NCI-H2107 treated with DMSO at 0.1 percent for 48 hours (cell line): ENCODE results near the gene PPP2R5D.

Experiments
- DNase-seq: peaks from one replicate; lab custom pipeline; 2025; ENCODE audit not compliant: unreplicated experiment; lab: John Stamatoyannopoulos, UW

Gene PPP2R5D

DNA sequence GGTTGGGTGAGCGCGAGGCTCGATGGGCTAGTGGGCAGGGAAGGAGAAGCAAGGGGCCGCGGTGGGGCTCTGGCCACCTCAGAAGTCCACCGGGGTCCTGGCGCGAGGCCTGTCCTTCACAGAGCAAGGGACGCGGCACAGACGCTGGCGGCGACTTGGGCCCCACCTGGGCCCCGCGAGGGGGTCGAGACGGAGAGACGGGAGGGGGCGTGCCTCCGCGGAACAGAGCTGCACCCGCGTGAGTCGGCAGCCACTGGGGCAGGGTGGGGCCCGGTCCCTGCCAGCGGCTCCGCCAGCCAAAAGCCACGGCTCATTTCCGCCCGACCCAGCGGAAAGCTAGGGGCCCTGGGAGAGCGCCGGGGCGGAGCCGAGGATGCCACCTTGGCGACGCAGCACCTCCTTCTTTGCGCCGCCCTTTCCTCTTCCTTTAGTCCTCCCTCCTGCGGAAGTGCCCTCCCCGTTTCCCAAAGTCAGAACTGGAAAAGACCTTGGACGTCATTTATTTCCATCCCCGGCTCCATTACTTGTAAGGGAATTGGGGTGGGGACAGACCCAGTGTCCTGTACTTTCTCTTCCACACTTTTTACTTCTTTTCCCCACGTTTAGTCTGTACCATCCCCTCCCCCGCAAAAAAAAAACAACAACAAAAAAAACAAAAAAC, 69.3 kb downstream of the PPP2R5D start, which contains the start of gene CUL7:
Gene CUL7, minus strand, starts transcription at position 307 of the 661 bp plus-strand sequence. CDS start 1,063 bp downstream, outside the sequence.
- peak; percentile 64 for DNase-seq

DNA sequence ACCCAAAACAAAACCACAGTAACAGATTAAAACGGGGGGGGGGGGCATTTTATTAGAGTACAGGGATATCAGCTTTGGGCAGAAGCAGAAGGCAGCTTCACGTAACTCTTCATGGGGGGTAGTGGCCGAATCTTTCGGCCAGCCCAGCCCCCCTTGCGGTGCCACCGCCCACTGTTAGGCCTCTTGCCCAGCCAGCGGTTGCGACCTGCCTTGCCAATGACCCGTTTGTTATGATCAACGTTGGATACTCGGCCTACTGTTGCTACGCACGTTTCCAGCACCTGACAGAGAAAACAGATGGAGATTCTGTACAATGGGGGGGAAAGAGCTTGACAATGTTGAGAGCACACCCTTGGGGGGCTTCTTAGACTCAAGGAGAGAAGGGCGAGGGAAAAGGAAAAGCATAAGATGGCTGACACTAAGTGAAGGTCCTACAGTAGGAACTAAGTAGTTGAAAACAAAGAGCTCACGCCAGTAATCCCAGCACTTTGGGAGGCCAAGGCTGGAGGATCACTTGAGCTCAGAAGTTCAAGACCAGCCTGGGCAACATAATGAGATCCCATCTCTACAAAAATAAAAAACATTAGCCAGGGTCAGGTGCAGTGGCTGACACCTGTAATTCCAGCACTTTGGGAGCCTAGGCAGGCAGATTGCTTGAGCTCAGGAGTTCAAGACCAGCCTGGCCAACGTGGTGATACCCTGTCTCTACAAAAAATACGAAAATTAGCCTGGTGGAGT, 70.0 kb downstream of the PPP2R5D start:
- no peak for DNase-seq

DNA sequence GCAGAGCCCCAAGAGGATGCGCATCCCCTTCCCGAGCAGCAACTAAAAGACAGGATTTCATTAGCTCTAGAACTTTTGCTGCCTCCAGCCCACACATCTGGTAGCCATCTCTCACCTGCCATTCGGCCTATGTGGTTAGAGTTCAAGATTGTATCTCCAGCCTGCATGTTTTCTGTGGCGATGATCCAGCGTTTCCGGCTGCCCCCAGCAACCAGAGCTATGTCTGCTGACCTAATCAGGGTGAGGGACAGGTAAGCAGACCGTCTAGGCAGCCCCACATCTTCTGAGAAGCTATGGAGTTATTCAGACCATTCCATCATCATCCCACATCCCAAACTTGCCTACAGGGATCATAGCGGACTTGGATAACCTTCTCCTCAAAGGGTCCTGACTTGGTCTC, 71.6 kb downstream of the PPP2R5D start:
- no peak for DNase-seq

DNA sequence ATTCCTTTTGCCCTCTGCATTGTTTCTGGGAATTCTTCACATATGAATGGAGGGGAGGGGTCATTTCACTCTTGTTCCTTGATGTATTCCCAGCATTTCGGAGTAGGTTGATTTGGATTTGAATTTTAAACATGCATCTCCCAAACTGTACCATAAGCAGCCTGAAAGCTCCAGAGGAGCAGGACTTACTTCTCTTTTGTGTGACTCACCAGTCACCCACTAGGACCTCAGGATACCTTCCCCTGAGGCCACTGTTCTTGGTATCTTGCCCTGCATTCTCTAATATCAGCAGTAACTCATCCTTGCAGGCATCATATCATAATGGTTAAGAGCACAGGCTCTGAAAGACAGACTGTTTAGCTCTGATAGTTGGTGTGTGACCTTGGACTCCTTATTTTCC, 74.2 kb downstream of the PPP2R5D start:
- DNase-seq, result no peak

DNA sequence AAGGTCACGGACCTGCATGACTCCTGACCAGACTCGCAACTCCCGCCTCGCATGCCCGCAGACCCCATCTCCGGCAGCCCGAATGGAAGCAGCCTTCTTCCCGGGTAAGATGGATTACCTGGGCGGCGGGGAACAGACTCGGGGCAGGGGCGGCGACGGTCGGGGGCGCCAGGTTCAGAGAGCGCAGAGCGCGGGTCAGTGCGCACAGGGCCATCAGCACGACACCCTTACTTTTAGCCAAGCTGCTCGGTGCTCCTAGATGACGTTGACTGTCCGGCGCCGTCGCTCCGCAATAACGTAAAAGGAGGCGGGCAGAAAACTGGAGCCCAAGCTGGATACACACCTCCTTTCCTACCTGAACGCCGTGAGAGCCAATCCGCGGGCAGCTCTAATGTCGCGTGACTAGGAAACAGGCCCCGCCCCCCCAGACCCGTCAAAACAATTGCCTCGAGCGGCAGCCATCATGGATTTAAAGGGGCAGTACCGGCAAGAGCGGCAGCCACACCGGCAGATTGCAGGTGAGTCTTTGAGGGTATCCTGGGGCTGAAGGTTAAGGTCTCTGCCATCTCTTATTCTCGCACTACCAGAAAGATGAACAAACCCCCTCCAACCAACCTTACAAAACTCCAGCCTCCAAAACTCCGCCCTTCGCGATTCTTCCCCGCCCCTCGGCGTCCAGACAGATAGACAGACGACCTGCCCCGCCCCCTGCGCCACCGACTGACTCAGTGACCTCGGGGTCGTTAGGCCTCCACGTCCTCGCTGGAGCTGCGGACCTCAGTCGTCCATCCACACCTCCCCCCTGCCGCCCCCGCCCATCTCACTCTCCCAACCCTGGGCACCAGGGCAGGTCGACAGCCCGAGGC, 75.0 kb downstream of the PPP2R5D start, which contains the start of the genes KLC4 and MRPL2:
Gene KLC4, plus strand, starts transcription at position 464 of the 866 bp plus-strand sequence. CDS start 1,705 bp downstream, outside the sequence.
Gene MRPL2, minus strand, starts transcription at position 267 of the 866 bp plus-strand sequence. Its CDS starts 53 bp downstream, at position 214.
- DNase-seq, result peak; percentile 91

DNA sequence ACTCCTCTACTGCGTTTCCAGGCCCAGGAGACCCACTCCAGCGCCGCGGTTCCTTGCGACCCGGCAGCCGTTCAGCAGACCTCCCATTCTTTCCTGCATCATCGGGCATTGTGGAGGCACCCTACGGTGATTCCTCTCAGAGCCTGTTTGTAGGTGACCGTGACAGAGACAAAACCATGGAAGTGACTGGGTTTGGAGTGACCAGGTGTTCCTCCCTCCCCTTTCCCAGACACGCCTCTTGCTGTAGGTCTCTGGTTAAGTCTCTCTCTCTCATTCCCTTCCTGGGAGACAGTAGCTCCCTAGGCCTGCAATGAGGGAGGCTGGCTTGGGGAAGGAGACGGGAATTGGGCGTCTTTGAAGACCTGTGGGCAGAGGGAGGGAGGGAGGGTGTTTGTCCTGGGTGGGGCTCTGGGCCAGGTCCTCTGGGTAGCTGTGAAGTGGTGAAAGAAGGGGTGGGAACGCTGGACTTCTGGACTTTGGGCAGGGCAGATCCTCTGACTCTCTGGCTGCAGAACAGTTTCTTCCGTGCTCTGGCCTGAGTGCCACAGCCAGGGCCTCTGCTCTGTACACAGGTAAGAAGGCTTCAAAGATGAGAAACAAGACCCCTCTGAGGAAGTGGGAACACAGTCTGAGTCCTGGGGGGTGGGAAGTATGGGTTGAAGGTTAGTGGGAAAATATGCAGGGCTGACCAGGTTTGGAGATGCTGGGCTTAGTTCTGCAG, 75.8 kb downstream of the PPP2R5D start:
- DNase-seq, result peak; percentile 65

DNA sequence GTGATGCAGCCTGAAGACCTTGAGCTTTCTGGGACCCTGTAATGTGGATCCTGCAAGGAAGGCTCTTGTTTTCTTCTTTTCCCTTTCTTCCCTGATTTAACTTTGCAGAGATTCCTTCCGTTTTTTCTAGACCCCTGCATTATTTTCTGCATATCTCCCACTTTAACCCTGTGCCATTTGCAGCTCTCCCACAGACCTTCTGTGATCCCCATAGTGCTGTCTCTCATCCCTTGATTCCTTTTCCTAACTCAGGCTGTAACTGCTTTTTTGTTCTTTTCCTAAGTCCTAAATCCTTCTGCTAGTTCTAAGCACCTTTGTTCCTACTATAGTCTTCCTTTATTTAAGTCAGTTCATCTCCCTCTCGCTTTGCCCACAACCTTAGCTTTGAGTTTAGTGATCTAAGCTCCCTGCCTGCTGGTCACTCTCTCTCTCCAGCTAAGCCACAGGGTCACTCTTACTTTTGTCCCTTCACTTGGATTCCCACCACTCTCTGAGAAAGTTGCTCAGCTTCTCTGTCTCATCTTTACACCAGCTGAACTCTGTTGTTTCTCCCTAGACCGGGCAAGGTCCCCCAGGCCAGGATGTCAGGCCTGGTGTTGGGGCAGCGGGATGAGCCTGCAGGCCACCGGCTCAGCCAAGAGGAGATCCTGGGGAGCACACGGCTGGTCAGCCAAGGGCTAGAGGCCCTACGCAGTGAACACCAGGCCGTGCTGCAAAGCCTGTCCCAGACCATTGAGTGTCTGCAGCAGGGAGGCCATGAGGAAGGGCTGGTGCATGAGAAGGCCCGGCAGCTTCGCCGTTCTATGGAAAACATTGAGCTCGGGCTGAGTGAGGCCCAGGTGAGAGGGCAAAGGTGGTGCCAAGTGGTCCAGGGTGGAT, 76.6 kb downstream of the PPP2R5D start:
- no peak for DNase-seq

DNA sequence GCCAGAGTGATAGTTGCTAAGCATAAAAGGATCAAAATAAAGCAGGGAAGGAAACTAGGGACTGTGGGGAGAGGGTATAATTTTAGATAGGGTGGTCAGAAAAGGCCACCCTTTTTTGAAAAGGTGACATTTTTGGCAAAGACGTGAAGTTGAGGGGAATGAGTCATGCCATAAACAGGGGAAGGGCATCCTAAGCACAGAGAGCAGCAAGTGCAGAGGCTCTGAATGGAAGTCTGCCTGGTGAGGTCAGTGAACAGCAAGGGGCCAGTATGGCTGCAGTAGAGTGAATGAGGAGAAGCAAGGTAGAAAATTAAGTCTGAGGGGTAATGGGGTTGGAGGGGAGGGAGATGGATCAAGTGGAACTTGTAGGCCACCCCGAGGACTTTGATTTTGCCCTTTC, 77.5 kb downstream of the PPP2R5D start:
- DNase-seq, result no peak
